ENCODE measurements around the gene IRAK1BP1.
"Not testable (repeated sequence)": the region's sequence is repeated elsewhere in the genome, so short reads cannot be mapped to it uniquely, and the experiment has no call there.

Gene IRAK1BP1

DNA sequence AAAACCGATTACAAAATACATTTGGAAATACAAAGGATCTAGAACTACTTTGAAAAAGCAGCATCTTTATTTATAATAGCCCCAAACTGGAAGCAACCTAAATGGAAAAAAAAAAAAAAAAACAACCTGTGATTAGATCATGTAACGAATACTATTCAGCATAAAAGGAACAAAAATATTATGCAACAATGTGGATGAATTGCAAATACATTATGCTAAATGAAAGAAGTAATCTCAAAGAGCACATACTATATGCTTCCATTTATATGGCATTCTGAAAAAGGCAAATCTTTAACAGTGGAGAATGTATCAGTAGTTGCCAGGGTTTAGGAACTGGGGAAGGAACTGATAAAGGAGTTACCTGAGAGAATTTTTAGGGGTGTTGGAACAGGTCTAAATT lies 28.9 kb downstream of the IRAK1BP1 start:
- no peak for DNase-seq

DNA sequence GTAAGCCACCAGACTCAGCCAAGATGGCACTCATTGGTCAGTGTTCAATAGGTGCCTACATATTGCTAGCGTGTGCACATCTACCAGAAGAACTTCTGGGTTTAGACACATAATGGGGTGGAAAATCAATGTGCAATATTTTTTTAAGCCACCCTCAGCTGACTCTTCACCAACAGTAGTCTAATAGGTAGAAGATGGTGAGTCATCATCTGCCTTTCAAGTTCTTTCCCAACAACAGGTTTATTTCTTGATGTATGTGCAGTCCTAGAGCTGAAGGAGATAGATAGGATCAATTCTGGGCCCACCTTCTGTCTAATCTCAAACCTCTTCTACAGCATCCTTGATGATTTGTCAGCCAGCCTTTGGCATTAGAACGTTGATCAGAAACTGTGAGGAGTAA lies 41.3 kb downstream of the IRAK1BP1 start:
- no peak for DNase-seq

DNA sequence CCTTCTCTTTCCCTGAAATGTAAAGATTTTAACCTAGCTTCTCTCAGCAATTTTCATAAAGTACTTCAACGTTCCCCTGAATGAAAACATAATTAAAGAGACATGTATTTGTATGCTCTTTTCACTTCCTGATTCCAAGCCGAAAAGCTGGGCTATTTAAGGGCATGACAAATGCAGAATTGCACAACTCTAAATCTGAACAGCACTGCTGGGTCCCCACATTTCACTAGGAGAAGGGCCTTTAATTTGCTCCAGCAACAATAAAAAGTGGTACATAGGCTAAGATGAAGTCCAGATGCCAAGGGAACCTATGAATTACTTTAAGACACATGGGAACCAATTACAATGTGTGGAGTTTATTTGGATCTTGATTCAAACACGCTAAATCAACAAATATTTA lies 42.0 kb downstream of the IRAK1BP1 start:
- DNase-seq: peak; percentile 88

DNA sequence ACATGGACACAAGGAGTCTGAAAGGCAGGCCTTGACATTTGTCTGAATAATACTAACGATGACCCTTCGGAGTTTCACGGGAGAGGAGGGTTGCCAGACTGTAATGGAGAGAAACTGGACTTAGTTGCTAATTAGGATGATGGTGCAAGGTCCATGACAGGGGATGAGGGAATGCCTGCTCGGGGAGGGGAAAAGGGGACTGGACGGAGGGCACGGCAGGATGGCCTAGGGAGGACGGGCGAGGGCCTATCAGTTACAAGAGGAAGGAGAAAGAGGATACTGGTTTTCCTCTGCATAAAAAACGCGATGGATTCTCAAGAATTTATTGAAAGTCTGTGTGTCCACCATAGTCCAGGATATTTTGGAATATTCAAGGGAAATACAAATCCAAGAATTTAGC lies 42.7 kb downstream of the IRAK1BP1 start:
- DNase-seq: no peak

DNA sequence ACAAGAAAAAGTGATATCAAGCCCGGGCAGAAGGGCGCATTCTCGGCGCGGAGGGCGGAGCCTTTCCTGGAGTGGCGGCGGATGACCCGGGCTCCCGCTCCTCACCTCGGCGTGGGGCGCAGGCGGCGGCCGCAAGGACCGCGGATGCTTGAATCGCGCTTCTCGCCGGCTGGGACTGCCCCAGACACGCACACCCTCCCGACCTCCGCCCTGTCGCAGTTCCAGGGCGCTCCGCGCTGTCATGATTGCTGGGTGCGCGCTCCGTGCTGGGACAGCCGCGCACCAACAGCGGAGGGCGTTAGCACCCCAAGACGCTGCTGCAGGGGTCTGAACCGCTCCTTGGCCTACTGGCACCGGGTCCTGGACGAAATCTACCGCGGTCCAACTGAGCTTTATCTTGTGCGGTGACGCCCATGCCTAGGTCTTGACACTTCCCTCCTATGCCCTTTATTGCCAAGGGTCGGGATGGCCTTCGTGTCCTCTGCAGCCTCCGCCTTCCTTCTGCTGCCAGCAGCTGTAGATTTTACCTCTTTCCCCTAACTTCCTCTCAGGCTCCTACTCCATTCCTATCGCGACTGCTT lies 43.3 kb downstream of the IRAK1BP1 start:
- DNase-seq: no peak

DNA sequence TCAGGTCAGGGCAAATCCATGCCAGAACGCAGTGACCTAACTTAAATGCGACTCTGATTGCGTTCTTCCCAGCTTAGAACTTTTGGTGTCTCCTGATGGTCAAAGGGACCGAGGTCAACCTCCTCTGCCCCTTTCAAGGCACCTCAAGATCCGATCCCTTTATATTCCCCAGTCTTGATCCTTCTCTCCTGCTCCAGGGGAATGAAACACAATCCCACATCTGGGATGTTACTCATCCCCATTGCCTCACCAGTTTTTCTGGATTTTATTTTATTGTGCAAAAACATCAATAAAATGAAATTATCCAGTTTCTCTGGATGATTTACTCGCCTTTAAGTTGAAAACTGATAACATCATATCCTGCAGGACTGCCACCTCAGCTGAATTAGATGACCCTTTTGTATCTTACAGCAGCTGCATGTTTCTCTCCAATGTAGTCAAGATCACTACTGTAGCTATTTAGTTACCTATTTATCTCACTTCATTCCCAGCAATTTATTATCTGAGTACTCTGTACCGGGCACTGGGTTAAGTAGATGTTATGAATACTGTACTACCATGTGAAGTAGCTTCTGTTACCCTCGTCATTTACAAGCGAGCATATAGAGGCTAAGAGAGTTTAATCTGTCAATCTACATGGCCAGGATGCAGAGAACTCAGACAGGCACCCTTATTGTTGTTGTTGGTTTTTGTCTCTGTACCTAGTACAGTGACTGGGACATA lies 44.0 kb downstream of the IRAK1BP1 start:
- DNase-seq: no peak

DNA sequence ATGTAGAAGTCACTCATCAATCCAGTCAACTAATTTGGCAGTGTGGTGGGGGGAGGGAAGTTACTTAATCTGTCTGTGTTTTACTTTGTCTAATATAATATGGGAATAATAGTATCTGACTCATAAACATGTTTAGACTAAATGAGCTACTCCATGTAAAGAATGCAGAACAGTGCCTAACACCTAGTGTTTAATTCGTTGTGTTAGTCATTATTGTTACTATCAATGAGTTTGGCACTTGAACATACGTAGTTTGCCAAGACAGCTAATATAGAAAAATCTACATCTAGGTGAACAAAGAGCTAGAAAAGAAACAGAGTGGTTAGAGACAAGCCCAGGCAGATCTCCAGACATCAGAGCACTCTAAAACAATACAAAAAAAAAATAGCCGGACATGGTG lies 49.1 kb downstream of the IRAK1BP1 start:
- no peak for DNase-seq

DNA sequence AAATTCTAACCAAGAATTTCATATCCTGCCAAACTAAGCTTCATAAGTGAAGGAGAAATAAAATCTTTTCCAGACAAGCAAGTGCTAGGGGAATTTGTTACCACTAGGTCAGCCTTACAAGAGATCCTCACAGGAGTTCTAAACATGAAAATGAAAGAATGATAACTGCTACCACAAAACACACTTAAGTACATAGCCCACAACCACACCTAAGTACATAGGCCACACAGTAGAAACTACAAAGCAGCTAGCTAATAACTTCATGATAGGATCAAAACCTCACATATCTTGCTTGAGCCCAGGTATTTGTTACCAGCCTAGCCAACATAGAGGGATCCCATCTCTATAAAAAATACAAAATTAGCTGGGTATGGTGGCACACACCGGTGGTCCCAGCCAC lies 50.4 kb downstream of the IRAK1BP1 start:
- DNase-seq: no peak

DNA sequence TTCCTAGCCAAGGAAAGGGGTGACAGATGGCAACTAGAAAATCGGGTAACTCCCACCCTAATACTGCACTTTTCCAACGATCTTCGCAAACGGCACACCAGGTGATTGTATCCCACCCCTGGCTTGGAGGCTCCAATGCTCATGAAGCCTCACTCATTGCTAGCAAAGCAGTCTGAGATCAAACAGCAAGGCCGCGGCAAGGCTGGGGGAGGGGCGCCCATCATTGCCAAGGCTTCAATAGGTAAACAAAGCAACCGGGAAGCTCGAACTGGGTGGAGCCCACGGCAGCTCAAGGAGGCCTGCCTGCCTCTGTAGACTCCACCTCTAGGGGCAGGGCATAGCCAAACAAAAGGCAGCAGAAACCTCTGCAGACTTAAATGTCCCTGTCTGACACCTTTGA lies 53.8 kb downstream of the IRAK1BP1 start:
- not testable (repeated sequence) for DNase-seq

DNA sequence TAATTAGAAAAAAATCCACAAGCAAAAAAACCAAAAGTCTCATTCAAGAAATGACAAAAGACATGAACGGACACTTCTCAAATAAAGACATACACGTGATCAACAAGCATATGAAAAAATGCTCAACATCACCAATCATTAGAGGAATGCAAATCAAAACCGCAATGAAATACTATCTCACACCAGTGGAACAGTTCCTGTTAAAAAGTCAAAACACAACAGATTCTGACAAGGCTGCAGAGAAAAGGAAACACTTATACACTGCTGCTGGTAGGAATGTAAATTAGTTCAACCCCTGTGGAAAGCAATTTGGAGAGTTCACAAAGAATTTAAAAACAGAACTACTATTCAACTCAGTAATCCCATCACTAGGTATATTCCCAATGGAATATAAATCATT lies 58.0 kb downstream of the IRAK1BP1 start:
- no peak for DNase-seq

DNA sequence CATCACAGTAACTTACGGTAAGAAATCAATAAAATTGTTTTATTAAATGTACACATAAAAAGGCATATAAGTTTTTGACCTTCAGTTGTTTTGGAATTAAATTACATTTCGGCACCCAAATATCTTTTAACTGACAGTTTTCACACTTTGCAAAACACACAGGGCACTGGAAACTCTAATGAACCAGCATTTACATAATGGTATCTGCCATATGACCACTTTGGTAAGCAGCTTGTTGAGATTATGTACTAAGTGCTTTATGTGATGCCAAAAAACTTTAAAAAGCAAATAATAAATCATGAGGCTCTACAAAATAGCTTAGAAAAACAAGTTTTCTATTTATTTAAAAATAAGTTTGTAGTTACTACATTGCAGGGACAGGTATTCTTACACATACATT lies 68.2 kb downstream of the IRAK1BP1 start:
- DNase-seq: no peak

DNA sequence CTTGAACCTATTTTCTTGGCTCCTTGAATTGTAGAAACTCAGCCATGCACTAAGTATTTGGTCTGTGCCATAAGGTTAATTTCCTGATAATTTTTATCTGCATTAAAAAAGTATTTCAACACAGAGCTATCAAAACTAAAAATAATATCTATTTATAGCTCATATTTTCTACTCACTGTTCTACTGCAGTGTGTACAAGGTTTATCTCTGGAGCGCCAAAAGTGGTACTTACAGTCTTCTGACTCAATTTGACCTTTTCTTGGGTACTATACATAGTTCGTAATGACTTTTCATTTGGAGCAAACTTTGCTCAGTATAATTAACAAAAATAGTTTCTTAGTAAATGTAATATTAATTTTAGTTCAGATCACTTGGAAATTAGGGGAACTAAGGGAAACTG lies 69.2 kb downstream of the IRAK1BP1 start:
- no peak for DNase-seq

DNA sequence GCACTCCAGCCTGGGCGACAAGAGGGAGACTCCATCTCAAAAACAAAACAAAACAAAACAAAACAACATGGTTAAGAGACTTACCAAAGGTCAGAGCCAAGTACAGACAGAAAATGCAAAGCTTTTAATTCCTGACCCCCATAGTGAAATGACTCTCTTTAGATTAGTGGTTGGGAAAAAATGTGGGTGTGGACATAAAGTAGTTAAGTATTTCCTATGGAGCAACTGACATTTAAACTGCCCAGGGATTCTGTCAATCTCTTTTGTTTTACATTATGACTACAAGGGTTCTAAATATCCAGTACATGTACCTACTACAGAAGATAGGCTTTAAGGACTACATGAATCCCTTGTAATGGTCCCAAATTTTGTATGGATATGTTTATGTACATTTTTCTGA lies 75.1 kb downstream of the IRAK1BP1 start:
- peak; percentile 7 for DNase-seq

DNA sequence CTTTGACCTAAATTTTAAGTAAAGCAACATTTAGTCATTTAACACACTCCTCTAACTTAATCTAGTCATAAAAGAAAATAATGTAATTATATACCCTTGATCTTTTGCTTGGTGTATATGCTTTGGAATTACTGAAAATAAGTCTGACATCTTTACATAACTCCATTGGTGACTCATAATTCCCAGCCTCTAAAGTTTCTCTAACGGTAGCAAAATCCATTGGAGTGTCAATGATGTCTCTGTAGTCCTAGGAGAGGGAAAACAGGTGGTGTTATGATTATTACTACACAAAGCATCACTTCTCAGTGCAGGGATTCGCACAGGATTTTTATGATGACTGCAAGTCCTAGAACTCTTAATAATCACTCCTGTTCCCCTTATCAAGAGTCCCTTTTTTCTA lies 80.2 kb downstream of the IRAK1BP1 start:
- DNase-seq: no peak

DNA sequence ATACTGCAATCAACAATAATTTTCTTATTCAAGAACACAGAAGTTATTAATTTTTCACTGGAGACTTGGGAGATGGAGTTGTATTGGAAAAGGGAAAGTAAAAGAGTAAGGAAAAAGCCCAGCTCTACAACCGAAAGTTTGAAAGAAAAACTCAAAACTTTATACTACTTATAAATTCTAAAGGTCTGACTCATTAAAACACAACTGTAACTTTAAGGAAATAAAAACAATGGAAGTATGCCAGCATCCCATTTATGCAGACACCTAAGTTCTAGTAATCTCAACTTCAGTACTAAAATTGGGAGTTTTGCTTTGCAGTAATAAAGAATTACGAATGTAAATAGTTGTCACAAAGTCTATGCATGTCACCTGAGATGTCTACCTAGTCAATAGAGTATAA lies 80.6 kb downstream of the IRAK1BP1 start:
- no peak for DNase-seq

DNA sequence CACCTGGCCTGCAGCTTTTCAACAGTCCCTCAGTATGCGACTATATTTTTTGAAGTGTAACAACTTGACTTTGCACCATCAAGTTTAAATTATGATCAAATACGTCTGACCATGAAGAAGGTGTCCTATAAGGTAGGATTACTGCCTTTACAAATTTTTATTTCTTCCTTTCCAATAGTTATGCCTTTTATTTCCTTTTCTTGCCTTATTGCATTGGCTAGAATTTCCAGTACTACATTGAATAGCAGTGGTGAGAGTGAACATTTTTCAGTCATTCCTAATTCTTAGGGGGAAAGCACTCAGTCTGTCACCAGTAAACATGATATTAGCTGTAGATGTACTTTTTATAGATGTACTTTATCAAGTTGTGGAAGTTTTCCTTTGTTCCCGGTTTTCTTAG lies 81.4 kb downstream of the IRAK1BP1 start:
- no peak for DNase-seq

DNA sequence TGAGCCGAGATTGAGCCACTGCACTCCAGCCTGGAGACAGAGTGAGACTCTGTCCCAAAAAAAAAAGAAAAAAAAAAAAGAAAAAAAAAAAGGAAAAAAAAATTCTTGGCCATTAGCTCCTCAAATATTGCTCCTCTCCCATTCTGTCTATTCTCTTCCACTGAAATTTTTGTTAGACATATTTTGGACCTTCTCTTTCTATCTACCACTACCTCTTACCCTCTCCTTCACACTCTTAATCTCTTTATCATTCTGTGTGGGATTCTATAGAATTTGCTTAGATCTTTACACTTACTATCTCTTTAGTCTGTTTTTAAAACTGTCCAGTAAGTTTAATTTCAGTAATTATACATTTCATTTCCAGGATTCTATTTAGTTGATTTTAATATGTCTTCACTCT lies 85.0 kb downstream of the IRAK1BP1 start:
- no peak for DNase-seq
